ENCODE data around the gene IL1RAPL2. TPM values are rescaled to one million over a fixed set of nuclear protein-coding genes. Genes with fewer than 3 reads are reported as not detected.

IL1RAPL2 gene
- total and polyA plus RNA-seq, 2 of the 8 experiments (the other 6 are each of a cell fraction or from before 2014, with no cell fraction given): 0.20 to 1.3 TPM

GRCh38 chrX:105816517-105816916, 1250.5 kb downstream of the IL1RAPL2 start (continued):
- TF ChIP-seq RAD21 (IDR thresholded peaks at IDR 0.05 in 1 of 2, conservative IDR thresholded peaks at IDR 0.05 in 1 of 2; ENCODE audit: low read depth in 2 of 2, low read length in 2 of 2) (no peak), MAFK (IDR thresholded peaks at IDR 0.05; ENCODE audit: low read depth, low read length) (no peak)

Small RNA genes lying within 50 kb of the gene (small RNA-seq; reads per million reads assigned to genes)
- gene RNU6-207P (ENCODE audit: insufficient read depth): not detected

All from H1 (cell line).